Epithelial cell of proximal tubule (primary cell): ENCODE data around the gene LRR1. TPM values are rescaled to one million over a fixed set of nuclear protein-coding genes. Genes with fewer than 3 reads are reported as not detected.

Experiments used
- DNase-seq: peaks from one replicate; pipeline ENCODE4 v3.0.0-alpha.2; 2011; ENCODE audit warnings: low read depth
- H3K4me3 ChIP-seq: 2 replicates; pipeline ENCODE4 v1.5.1; 2011; ENCODE audit warnings: low read depth, mild to moderate bottlenecking, low read length
- CTCF ChIP-seq: conservative IDR thresholded peaks from 2 replicates; pipeline ENCODE4 v1.5.1; 2012; ENCODE audit warnings: low read depth, mild to moderate bottlenecking, low read length
- total RNA-seq: library from RNA; depleted of rRNA; stranded (reverse); fragments of >200 nt; gene quantifications from 2 replicates; pipeline ENCODE4 v1.2.3, GENCODE V29; 2015

The LRR1 gene
- total RNA-seq, 1 donor from 2014 or later = 22.7 TPM

- TF ChIP-seq CTCF = peak; percentile 39
- H3K4me3 ChIP-seq = peak within 1 kb of the TSS; percentile 95
- DNase-seq = peak; percentile 82
Observed at GRCh38 chr14:49620182-49621113, 21.7 kb downstream of the LRR1 start, which contains the start of the genes MGAT2 and RPL36AL. Gene MGAT2 (plus strand): TSS chr14:49620799. CDS start chr14:49621269, 470 bp downstream. Gene RPL36AL (minus strand): TSS chr14:49620626. CDS start chr14:49619104, 1,522 bp downstream.

DNA sequence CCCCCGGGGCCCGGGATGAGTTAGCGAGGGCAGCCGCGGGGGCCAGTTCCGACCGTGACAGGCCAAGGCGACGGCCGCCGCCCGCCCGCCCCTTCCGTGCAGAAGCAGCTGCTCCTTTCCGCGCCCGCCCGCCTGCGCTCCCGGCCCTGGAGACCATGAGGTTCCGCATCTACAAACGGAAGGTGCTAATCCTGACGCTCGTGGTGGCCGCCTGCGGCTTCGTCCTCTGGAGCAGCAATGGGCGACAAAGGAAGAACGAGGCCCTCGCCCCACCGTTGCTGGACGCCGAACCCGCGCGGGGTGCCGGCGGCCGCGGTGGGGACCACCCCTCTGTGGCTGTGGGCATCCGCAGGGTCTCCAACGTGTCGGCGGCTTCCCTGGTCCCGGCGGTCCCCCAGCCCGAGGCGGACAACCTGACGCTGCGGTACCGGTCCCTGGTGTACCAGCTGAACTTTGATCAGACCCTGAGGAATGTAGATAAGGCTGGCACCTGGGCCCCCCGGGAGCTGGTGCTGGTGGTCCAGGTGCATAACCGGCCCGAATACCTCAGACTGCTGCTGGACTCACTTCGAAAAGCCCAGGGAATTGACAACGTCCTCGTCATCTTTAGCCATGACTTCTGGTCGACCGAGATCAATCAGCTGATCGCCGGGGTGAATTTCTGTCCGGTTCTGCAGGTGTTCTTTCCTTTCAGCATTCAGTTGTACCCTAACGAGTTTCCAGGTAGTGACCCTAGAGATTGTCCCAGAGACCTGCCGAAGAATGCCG lies 22.6 kb downstream of the LRR1 start:
- TF ChIP-seq CTCF = no peak
- H3K4me3 ChIP-seq = peak overlapping the region; percentile 95
- DNase-seq = no peak

DNA sequence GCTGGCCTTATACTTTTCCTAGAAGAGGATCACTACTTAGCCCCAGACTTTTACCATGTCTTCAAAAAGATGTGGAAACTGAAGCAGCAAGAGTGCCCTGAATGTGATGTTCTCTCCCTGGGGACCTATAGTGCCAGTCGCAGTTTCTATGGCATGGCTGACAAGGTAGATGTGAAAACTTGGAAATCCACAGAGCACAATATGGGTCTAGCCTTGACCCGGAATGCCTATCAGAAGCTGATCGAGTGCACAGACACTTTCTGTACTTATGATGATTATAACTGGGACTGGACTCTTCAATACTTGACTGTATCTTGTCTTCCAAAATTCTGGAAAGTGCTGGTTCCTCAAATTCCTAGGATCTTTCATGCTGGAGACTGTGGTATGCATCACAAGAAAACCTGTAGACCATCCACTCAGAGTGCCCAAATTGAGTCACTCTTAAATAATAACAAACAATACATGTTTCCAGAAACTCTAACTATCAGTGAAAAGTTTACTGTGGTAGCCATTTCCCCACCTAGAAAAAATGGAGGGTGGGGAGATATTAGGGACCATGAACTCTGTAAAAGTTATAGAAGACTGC lies 23.4 kb downstream of the LRR1 start:
- no peak for DNase-seq
- TF ChIP-seq CTCF = no peak
- peak overlapping the region; percentile 95 for H3K4me3 ChIP-seq

- no peak for DNase-seq
- no peak for TF ChIP-seq CTCF
- H3K4me3 ChIP-seq = peak overlapping the region; percentile 95
Observed at GRCh38 chr14:49623387-49623786, 24.6 kb downstream of the LRR1 start.

DNA sequence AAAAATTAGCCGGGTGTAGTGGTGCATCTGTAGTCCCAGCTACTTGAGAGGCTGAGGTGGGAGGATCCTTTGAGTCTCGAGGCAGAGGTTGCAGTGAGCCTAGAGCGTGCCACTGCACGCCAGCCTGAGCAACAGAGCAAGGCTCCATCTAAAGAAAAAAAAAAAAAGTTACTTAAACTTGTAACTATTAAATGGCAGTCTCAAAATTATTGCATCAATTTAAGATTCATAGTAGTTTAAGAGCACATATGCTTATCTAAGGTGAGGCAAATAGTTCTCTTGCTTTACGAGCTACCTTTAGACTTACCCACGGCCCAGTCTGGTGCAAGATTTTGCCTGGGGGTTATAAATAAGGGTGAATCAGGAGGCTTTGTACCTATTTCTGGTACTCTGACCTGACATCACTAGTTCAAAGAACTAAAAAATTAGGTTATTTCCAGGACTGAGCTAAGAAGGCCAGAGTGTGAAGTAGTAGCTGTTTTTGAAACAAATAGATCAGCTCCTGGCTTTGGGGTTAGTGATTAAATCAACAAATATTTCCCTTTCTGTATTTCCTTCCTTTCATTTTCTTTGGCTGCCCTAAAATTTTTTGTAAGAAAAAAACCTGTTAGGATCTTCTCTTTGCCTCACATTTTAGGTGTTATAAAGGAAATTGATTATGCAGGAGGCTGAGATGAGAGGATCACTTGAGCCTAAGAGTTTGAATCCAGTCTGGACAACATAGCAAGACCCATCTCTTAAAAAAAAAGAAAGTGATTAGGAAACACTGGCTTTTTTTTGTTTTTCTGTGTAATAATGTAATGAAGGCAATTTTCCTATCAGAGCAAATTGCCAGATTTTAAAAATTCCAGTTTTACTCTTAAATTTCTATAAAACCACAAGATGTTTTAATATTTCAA lies 25.4 kb downstream of the LRR1 start:
- peak overlapping the region; percentile 95 for H3K4me3 ChIP-seq
- TF ChIP-seq CTCF = no peak
- no peak for DNase-seq
